Measurements from ENCODE around the gene PAQR5. TPM values are rescaled to one million over a fixed set of nuclear protein-coding genes. Genes with fewer than 3 reads are reported as not detected.
A peak's percentile ranks its signal among the peaks of the same experiment; 100 is the strongest.

PAQR5 gene
- total RNA-seq, 1 donor = 1.3 TPM

DNA sequence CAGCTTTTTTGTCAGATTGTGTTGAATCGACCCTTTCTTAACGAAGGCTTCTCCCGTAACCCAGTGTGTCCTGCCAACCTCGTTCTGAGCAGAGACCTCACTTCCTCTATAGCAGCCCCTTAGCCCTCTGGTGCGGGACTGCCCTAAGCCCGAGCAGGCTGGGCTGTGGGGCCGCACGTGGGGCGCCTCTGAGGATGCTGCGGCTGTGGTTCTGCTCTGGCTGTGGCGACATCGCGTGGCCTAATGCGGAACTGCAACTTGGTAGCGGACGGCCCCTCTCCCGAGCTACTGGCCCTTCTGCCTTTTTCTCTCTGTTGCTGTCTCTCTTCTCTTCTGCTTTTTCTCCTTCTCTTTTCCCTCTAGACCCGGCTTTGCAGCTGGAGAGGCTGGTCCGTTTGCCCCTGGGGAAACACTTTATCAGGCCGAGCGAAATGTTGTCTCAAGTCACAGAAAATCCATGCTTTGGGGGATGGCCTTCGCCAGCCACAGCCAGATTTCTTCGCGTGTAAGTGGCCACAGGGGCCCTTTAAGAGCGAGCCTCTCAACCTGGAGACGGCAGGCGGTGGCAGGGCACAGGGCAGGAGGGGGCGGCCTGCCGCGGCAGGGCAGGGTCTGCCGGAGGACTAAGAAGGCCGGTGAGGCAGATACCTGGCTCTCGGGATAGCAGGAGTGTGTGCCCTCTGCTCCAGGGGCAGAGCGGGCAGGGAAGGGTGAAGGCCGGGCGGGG lies 96.0 kb downstream of the PAQR5 start:
- H3K4me3 ChIP-seq (ENCODE audit: low read depth, low read length) = no peak overlapping the region
- peak; percentile 76 for DNase-seq (ENCODE audit: low read depth)
- TF ChIP-seq, protein P1, sequence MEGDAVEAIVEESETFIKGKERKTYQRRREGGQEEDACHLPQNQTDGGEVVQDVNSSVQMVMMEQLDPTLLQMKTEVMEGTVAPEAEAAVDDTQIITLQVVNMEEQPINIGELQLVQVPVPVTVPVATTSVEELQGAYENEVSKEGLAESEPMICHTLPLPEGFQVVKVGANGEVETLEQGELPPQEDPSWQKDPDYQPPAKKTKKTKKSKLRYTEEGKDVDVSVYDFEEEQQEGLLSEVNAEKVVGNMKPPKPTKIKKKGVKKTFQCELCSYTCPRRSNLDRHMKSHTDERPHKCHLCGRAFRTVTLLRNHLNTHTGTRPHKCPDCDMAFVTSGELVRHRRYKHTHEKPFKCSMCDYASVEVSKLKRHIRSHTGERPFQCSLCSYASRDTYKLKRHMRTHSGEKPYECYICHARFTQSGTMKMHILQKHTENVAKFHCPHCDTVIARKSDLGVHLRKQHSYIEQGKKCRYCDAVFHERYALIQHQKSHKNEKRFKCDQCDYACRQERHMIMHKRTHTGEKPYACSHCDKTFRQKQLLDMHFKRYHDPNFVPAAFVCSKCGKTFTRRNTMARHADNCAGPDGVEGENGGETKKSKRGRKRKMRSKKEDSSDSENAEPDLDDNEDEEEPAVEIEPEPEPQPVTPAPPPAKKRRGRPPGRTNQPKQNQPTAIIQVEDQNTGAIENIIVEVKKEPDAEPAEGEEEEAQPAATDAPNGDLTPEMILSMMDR (IDR thresholded peaks at IDR 0.05; ENCODE audit: insufficient read depth, low read depth, low read length) = peak; percentile 93

DNA sequence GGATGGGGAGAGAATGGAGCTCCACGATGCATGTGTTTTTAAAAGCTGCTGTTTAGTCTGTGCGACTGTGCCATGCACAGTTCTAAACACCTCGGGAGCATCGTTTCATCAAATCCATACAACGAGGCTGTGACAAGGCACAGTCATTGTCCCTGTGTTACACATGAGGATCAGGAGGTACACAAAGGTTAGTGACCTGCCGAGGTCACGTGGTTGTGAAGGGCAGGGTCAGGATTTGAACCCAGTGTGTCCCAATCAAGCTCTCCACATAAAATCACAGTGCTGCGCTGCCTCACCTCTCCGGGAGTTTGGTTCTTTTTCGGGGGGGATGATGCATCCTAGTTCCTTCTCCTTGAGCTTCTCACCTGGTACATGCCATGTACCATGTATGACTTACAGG lies 96.7 kb downstream of the PAQR5 start:
- no peak for DNase-seq (ENCODE audit: low read depth)
- H3K4me3 ChIP-seq (ENCODE audit: low read depth, low read length) = no peak overlapping the region
- TF ChIP-seq, protein P1 (IDR thresholded peaks at IDR 0.05; ENCODE audit: insufficient read depth, low read depth, low read length) = no peak

DNA sequence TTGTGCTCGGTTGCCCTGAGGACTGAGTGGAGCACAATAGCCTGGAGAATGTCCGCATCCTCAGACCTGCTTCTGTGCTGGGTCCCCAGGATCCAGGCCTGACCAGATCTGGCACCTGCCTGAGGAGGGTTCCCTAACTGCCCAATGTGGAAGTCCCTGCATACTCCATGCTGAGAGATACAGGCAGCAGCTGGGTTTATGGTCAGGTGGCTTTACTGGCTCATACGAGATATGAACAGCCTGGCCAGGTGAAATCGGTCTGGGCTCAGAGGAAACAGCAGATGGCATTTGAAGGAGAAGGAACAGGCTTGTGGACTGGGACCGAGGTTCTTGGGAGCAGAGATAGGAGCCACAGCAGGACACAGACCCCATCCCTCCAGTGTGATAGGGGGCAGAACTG lies 97.3 kb downstream of the PAQR5 start:
- no peak overlapping the region for H3K4me3 ChIP-seq (ENCODE audit: low read depth, low read length)
- no peak for DNase-seq (ENCODE audit: low read depth)
- TF ChIP-seq, protein P1 (IDR thresholded peaks at IDR 0.05; ENCODE audit: insufficient read depth, low read depth, low read length) = no peak

DNA sequence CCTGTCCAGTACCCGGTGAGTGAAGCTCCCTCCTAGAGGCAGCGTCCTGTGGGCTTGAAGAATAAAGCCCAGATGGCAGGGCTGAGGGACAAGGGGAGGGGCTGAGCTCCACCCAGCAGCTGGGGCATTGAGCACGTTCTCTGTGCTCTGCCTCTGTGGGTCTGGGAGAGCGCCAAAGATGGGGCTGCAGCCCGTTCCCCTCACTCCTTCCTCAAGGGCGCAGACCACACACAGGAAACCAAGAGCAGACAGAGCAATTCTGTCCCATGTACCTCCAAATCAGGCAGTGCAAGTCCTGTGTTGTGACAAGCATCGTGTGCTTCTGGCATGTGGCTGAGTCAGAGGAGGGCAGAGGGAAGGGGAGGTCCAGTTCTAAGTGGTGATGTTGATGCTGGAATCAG lies 99.8 kb downstream of the PAQR5 start:
- TF ChIP-seq, protein P1 (IDR thresholded peaks at IDR 0.05; ENCODE audit: insufficient read depth, low read depth, low read length) = no peak
- no peak overlapping the region for H3K4me3 ChIP-seq (ENCODE audit: low read depth, low read length)
- no peak for DNase-seq (ENCODE audit: low read depth)

DNA sequence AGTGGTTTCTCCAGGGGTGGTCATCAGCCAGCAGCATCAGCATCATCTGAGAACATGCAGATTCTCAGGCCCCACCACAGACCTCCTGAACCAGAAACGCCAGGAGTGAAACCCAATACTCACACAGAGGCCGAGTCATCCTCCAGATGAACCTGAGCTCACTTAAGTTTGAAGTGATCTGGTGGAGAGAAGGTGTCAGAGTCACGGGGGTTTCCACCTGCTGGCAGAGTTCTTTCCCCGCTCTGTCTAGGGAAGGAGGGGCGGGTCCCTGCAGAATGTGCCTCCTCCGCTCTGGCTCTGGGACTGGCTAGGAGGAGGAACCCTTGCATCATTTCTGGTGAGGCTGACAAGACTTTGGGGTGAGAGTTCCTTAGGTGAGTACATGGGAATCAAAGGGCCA lies 102.1 kb downstream of the PAQR5 start:
- H3K4me3 ChIP-seq (ENCODE audit: low read depth, low read length) = no peak overlapping the region
- TF ChIP-seq, protein P1 (IDR thresholded peaks at IDR 0.05; ENCODE audit: insufficient read depth, low read depth, low read length) = no peak
- DNase-seq (ENCODE audit: low read depth) = no peak

DNA sequence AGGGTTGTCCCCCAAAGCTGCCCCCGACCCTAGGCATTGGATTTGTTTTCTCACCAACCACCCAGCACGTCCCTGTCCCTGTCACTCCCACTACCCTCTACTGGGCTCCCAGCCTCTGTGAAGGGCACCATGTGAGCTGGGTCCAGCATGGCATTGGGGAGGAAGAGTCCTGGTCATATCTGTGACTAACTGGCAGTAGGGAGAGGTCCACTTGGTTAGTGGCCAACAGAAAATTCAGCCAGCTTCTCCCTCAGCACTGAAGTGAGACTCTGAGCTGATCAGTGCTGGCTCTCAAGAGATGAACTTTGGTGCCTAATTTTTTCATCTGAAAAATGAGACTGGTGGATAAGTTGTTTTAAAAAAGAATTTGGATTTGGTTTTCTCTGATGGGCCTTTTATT lies 104.1 kb downstream of the PAQR5 start:
- DNase-seq (ENCODE audit: low read depth) = no peak
- H3K4me3 ChIP-seq (ENCODE audit: low read depth, low read length) = no peak overlapping the region
- TF ChIP-seq, protein P1 (IDR thresholded peaks at IDR 0.05; ENCODE audit: insufficient read depth, low read depth, low read length) = no peak

DNA sequence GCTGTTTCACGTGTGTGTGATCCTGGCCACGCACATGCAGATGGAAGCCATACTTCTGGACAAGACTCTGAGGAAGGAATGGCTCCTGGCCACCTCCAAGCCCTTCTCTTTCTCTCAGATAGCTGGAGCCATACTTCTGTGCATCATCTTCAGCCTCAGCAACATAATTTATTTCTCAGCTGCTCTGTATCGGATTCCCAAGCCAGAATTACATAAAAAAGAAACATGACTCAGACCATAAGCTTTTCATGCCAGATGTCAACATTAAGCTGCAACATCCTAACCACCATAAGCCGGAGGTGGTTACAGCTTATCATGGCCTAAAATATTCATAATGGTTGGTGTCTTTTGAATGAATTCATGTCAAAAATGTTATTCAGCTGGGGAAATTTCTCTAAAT lies 104.9 kb downstream of the PAQR5 start:
- TF ChIP-seq, protein P1 (IDR thresholded peaks at IDR 0.05; ENCODE audit: insufficient read depth, low read depth, low read length) = no peak
- no peak overlapping the region for H3K4me3 ChIP-seq (ENCODE audit: low read depth, low read length)
- DNase-seq (ENCODE audit: low read depth) = peak; percentile 95
